Ureter (tissue), 1 donor: ENCODE results near the gene MYO1B. TPM values are rescaled to one million over a fixed set of nuclear protein-coding genes. Genes with fewer than 3 reads are reported as not detected.

ENCODE experiments used
- DNase-seq: peaks from one replicate; pipeline ENCODE4 v3.0.0-alpha.2; 2020; ENCODE audit warnings: low spot score
- total RNA-seq: library from RNA; stranded (reverse); gene quantifications from one replicate; pipeline ENCODE4 v1.2.4, GENCODE V29; 2023
- donor health status: DM: yes; HTN: yes; CAD: no.

The MYO1B gene
- total RNA-seq, 1 donor from 2014 or later, result 87.6 TPM

- DNase-seq, result no peak
Observed at GRCh38 chr2:191298306-191298705, 53.1 kb downstream of the MYO1B start.

- DNase-seq, result no peak
Observed at GRCh38 chr2:191299010-191299409, 53.8 kb downstream of the MYO1B start.

GRCh38 chr2:191299866-191300265, 54.7 kb downstream of the MYO1B start:
- DNase-seq, result no peak

- DNase-seq, result no peak
Observed at GRCh38 chr2:191301971-191302370, 56.8 kb downstream of the MYO1B start.

- no peak for DNase-seq
Observed at GRCh38 chr2:191302459-191303139, 57.4 kb downstream of the MYO1B start.

GRCh38 chr2:191303140-191304005, 58.2 kb downstream of the MYO1B start:
- no peak for DNase-seq

- peak; percentile 71 for DNase-seq
Observed at GRCh38 chr2:191304939-191305875, 60.0 kb downstream of the MYO1B start.

GRCh38 chr2:191308026-191308425, 62.8 kb downstream of the MYO1B start:
- no peak for DNase-seq

GRCh38 chr2:191311156-191311555, 66.0 kb downstream of the MYO1B start:
- no peak for DNase-seq

- DNase-seq, result no peak
Observed at GRCh38 chr2:191311627-191312026, 66.4 kb downstream of the MYO1B start.

GRCh38 chr2:191312163-191312562, 67.0 kb downstream of the MYO1B start:
- no peak for DNase-seq

- DNase-seq, result no peak
Observed at GRCh38 chr2:191312662-191313061, 67.5 kb downstream of the MYO1B start.

- DNase-seq, result no peak
Observed at GRCh38 chr2:191314697-191315364, 69.6 kb downstream of the MYO1B start.

GRCh38 chr2:191315365-191315752, 70.2 kb downstream of the MYO1B start:
- no peak for DNase-seq

- DNase-seq, result no peak
Observed at GRCh38 chr2:191316246-191316994, 71.2 kb downstream of the MYO1B start.

GRCh38 chr2:191318037-191318728, 73.0 kb downstream of the MYO1B start:
- no peak for DNase-seq

- no peak for DNase-seq
Observed at GRCh38 chr2:191318729-191319078, 73.5 kb downstream of the MYO1B start.

- DNase-seq, result no peak
Observed at GRCh38 chr2:191319186-191319585, 74.0 kb downstream of the MYO1B start.

- DNase-seq, result no peak
Observed at GRCh38 chr2:191320881-191321280, 75.7 kb downstream of the MYO1B start.
